RCC 7860 (cell line): ENCODE data around the gene RGS6.

ENCODE experiments used
- DNase-seq: peaks from one replicate; pipeline ENCODE4 v3.0.0-alpha.2; 2015; ENCODE audit warnings: low spot score
- FAIRE-seq: peaks from 2 replicates; lab custom pipeline; 2012; peaks lifted over from hg19 to GRCh38; lab: Jason Lieb, UNC

RGS6 gene

GRCh38 chr14:72063761-72064282 is 131.6 kb downstream of the RGS6 start:
- no peak for FAIRE-seq
- no peak for DNase-seq

GRCh38 chr14:72064501-72064900 is 132.3 kb downstream of the RGS6 start:
- no peak for DNase-seq
- FAIRE-seq: no peak

GRCh38 chr14:72070458-72070857 is 138.2 kb downstream of the RGS6 start:
- DNase-seq (no peak), FAIRE-seq (no peak)

DNA sequence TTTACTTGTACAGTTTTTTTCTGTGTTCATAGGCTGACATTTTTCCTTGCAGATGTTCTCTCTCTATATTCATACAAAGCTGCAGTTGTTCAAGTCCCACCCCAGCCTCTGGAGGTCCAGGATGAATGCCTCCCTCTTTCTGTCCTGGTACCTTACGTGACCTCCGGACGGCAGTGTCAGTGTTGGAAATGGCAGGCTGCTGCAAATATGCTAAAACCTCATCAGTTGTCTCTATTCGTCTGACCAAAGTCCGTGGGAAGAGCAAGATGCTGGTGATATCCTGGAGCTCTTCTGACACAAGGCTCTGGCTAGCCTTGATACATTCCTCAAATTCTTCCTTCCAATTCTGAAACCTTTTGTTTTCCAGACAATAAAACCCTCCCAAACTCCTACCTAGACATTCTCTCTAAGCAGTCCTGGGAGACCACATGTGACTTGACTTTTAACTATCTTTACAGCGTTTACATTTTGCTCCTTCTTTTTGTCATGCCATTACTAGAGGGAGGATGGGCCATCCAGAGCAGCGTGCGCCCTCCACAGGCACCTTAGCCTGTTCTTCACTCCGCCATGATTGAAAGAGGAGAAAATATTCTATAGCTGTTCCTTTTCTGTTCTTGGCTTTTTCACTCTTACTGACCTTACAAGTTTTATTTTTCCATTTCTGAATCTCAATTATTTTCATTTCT is 143.6 kb downstream of the RGS6 start:
- no peak for FAIRE-seq
- DNase-seq: no peak

DNA sequence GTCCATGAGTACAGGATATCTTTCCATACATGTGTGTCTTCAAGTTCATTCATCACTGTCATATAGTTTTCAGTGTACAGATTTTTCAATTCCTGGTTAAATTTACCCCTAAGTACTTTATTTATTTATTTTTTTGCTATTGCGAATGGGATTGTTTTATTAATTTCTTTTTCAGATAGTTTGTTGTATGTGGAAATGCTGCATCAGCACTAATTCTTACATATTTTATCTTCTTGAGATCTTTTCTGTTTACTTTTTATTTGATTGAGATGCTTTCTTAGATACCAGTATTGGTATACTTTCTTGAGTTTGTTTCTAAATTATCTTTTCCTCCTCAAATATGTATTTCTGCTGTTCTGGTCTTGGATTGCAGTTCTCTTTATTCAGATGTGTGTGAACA is 148.9 kb downstream of the RGS6 start:
- DNase-seq (no peak), FAIRE-seq (no peak)

- FAIRE-seq: no peak
- no peak for DNase-seq
Observed at GRCh38 chr14:72084935-72085334, 152.7 kb downstream of the RGS6 start.

DNA sequence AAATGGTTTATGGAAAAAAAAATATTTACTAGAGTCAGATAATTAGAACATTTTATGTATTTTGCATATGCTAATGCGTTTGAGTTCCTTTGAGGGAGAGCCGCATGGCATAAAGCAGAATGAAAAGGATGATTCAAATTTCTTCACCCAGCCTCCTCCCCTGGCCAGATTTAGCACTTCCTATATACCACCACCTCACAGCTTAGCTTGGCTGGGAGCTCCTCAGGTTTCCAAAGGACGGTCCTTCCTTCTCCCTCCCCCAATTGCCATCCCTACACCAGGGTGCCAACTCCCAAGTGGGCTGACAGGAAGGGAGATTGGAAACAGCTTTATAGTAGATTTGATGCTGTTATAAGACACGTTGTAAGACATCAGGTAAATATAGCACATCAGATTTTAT is 157.4 kb downstream of the RGS6 start:
- no peak for DNase-seq
- no peak for FAIRE-seq

DNA sequence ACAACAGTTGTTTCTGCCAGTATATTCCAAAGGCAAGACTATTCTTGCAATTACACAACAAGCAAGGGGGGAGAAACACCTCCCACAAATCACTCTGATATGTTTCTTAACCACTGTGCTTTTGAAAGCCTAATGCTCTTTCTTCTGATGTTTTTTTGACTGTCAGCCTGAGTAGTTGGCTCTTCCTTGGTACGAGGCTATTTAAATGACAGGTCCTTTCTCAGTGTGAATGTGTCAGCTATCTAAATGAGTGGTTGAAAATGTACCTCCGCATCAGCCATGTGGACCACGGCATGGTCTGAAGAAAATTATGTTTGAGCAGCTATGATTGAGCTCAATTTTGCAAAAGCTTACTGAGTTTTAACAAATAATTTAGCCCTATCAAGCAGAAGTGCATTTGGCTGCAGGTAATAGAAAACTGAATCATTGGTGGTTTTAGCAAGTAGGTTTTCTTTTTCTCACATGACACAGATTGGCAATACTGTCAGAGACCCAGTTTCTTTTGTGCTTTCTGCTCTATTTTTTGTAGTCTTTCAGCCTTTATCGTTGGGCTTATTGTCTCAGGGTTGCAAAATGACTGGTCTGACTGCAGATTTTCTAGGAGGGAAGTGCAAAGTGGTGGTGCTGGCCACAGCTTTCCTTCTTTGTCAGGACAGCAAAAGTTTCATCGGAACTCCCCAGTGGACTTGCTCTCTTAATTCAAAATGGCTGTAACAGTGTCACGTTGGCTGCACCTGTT is 162.8 kb downstream of the RGS6 start:
- no peak for DNase-seq
- FAIRE-seq: no peak

DNA sequence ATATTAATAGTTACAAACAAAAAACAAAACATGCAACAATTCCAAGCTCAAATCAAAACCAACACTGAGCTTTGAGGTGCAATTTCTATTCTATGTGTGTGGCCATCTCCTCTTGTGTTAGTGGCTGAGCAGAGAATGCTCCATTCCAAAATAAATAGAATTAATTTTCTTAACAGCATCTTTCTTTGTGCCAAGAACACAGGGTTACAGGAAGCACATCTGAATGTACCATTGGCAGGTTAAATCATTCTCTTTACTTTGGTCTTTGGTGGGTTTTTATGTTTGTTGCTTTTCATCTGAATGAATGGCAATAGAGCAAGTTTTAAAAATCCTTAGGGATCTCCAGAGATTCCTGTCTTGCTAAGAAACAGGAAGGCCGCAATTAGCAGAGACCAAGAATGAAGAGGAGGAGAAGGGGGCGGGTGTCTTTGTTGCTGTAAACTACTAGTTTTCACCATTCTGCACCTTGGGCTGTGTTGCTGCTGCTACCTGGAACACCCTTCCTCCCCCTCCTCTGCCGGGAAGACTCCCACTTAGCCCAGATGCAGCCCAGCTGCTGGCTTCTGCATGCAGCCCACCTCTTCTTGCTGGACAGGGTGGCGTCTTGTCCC is 165.0 kb downstream of the RGS6 start:
- FAIRE-seq (no peak), DNase-seq (no peak)

GRCh38 chr14:72098210-72098609 is 166.0 kb downstream of the RGS6 start:
- no peak for FAIRE-seq
- DNase-seq: no peak

DNA sequence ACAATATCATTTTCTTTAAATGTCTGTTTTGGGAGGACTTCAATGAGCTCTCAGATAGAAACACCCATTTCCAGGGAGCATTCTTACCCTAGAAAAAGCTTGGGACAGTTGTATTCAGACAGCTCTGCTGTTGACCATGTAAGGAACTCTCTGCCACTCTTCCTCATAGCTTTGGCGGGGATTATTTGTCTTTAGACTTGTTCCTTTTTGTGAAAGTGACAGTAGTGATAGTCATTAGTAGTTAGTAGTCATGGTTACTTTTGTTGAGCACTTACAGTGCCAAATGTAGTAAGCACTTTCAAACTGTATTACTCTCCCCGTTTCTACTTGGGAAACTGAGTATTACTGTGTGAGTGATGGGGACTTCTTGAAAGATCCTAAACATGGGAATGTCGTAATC is 167.3 kb downstream of the RGS6 start:
- no peak for FAIRE-seq
- no peak for DNase-seq

DNA sequence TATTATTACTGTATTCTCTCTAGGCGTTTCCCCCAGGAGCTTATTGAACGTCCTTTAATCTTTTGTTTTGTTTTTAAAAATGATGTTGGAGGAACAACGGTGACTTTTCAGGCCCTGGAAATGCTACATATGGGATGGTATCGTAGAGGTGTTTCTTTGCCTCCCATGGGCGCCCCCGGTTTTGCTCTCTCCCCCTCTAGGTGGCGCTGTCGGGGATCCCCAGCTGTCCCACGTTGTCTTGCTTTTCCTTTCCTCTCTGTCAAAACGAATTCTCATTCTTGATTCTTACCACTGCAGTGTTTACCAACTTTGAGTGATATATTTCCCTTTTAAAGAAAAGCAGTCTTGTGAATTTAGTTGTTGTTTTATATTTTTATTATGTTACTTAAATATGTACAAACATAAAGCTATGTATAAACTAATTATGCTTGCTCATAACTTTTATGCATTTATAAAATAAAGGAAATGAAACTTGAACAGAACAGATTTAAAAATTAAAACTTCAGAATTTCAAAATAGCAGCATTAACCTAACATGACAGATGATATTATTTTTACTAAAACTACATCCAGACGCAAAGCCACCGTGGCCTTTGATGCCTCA is 171.9 kb downstream of the RGS6 start:
- no peak for DNase-seq
- no peak for FAIRE-seq

DNA sequence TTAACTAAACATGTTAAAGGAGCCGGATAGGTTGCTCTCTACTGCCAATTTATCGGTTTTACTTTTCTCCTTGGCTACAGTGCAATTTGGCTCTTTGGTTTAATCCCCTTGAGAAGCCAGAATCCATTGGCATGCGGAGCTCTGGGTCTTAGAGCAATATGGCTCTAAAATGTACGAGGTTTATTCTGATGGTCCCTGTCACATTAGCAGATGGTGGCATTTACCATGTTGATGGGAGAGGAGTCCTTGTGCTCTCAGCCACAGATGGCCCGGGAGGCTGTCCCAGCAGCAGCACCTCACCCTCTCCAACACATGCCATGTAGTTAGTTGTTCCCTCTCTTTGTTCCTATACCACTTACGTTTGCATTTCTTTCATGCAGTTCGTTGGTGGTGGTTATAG is 179.7 kb downstream of the RGS6 start:
- DNase-seq (no peak), FAIRE-seq (no peak)

- no peak for FAIRE-seq
- DNase-seq: no peak
Observed at GRCh38 chr14:72118841-72119240, 186.6 kb downstream of the RGS6 start.

DNA sequence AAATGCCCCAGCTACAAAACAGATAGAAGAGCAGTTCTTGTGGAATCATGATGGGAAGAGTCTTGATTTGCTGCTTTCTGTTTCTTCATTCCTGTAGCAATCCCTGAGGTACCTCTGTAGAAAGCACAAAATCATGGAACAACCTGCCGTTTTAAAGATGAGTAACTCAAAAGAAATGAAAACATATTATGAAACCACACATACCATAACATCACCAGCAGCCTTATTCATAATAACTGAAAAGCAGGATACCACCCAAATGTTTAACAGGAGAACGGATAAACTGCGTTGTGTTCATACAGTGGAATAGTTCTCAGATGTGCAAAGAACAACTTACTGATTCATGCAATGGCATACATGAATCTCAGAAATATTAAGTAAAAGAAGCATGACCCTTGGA is 188.1 kb downstream of the RGS6 start:
- DNase-seq (no peak), FAIRE-seq (no peak)

- FAIRE-seq (no peak), DNase-seq (no peak)
Observed at GRCh38 chr14:72123755-72124154, 191.5 kb downstream of the RGS6 start.

GRCh38 chr14:72124171-72124570 is 191.9 kb downstream of the RGS6 start:
- DNase-seq (no peak), FAIRE-seq (no peak)

DNA sequence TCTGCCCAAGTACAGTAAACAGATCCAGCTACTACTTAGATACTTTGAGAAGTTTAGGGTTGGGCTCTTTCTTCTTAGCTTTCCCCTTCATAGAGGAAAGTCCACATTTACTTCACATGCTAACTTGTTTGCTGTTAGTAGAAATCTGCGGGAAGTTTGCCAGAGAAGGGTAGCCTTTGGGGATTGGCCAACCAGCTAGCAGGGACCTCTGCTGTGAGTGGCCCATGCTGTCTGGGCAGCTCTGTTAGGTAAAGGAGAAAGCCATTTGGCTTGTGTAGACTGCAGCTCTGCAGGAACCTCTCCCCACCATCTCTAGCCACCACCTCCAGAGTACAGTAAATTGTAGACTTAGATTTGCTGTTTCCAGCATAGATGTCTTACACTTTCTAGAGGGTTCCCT is 193.9 kb downstream of the RGS6 start:
- no peak for DNase-seq
- no peak for FAIRE-seq

GRCh38 chr14:72126561-72126960 is 194.3 kb downstream of the RGS6 start:
- DNase-seq (no peak), FAIRE-seq (no peak)

GRCh38 chr14:72128629-72129028 is 196.4 kb downstream of the RGS6 start:
- no peak for DNase-seq
- no peak for FAIRE-seq

DNA sequence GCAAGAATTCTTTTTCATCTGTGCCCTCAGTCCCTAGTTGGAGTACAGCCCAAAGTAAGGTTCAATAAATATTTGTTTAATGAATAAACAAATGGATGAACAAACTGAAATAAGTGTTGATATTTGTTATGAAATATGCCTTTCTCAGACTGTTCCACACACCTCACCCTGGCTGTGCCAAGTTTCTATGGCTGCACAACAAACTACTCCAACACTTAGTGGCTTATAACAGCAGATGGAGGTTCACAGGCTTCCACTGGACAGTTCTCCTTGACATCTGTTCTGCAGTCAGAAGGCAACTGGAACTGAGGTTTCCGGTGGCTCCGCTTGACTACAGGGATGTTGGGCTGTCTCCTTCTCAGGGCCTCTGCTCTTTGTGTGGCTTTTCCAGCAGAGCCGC is 197.1 kb downstream of the RGS6 start:
- DNase-seq (no peak), FAIRE-seq (no peak)

GRCh38 chr14:72141084-72141483 is 208.9 kb downstream of the RGS6 start:
- FAIRE-seq: no peak

More at GRCh38 chr14:72141084-72141483, 208.9 kb downstream of the RGS6 start:
- DNase-seq: no peak
